Measurements from ENCODE around the gene SORBS1.

- TF ChIP-seq POLR2A (IDR thresholded peaks at IDR 0.05) = no peak
- no peak for TF ChIP-seq CTCF (IDR thresholded peaks at IDR 0.05)
Observed at GRCh38 chr10:95388539-95388938, 172.6 kb downstream of the SORBS1 start.

Data from testis (tissue), 2 donors.